ENCODE measurements around the gene ATP4B. TPM values are rescaled to one million over a fixed set of nuclear protein-coding genes. Genes with fewer than 3 reads are reported as not detected.

The ATP4B gene
- total RNA-seq, 1 experiment from 2014 or later, result not detected

DNA sequence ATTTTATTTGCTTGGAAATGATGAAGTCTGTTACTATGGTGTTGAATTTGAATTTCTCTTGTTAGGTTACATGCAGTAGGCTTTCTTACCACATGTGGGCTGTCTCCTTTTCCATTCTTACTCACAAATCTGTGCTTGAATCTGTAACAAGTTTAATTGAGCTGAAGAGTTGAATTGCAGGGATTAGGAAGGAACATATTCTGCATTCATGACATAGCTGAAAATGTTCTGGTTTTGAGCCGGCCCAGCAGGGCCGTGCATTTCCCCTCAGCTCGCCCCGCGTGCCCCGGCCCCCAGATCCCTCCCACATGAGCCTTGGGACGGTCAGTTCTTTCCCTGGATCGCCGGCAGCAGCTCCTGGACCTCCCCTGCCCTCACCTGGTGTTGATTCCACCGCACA, 45.4 kb downstream of the ATP4B start:
- ChIA-PET RAD21 (ENCODE audit: low non-redundant PET in 1 of 2, low total read pairs in 2 of 2, uncharacterized antibody in 2 of 2, unreplicated experiment in 2 of 2) (interaction anchor here in 1 of 2 experiments (0.6 kb wide), 1 partner anchor 683 kb away, joined by 4 read pairs; no protein-coding TSS in a partner anchor), CTCF (no interaction called here), POLR2A (no interaction called here)
- H3K9me2 ChIP-seq (ENCODE audit: insufficient read depth), result no peaks in the 10 kb centered on the region
- no peak overlapping the region for H2AFZ ChIP-seq (ENCODE audit: low read depth, low read length, poor library complexity, severe bottlenecking)
- H3K27ac ChIP-seq (ENCODE audit: low read depth, low read length), result no peak overlapping the region
- no peak overlapping the region for H3K4me3 ChIP-seq (replicated peaks in 1 of 2; ENCODE audit: low read depth in 1 of 2, low read length in 2 of 2)
- no peak for DNase-seq (ENCODE audit: low read depth, low spot score)
- BruUV-seq (replicated peaks), result no TSS peak
- 0 out of 2 replicates have a peak, but pooled peaks cover 2% of the 10 kb centered on the region for H4K20me1 ChIP-seq (ENCODE audit: insufficient read depth)
- ATAC-seq, result no peak
- no peak for TF ChIP-seq ATF3 (IDR thresholded peaks at IDR 0.05)
- no peak for TF ChIP-seq EGR1 (IDR thresholded peaks at IDR 0.05; ENCODE audit: low read depth)
- no peak for TF ChIP-seq ELF1 (IDR thresholded peaks at IDR 0.05; ENCODE audit: borderline replicate concordance, low read depth)
- no peak for TF ChIP-seq TCF7L2 (IDR thresholded peaks at IDR 0.05; ENCODE audit: borderline replicate concordance, extremely low read depth, insufficient read depth, insufficient read length)
- TF ChIP-seq ZNF274 (IDR thresholded peaks at IDR 0.05; ENCODE audit: low read depth, low read length), result no peak
- no peak for TF ChIP-seq EZH2phosphoT487 (IDR thresholded peaks at IDR 0.05; ENCODE audit: borderline replicate concordance)
- no peak for TF ChIP-seq SP1 (IDR thresholded peaks at IDR 0.05; ENCODE audit: low read depth)
- no peak for TF ChIP-seq POLR2A (IDR thresholded peaks at IDR 0.05; ENCODE audit: borderline replicate concordance, extremely low read depth, insufficient read depth, insufficient read length)
- no peak for TF ChIP-seq SIN3A (IDR thresholded peaks at IDR 0.05; ENCODE audit: low read depth)
- TF ChIP-seq YY1 (IDR thresholded peaks at IDR 0.05; ENCODE audit: extremely low read depth, insufficient replicate concordance, low read depth, low read length), result no peak
- TF ChIP-seq CEBPB (IDR thresholded peaks at IDR 0.05; ENCODE audit: low read depth), result no peak
- no peak for TF ChIP-seq REST (IDR thresholded peaks at IDR 0.05; ENCODE audit: low read depth)
- no peak for TF ChIP-seq SRF (IDR thresholded peaks at IDR 0.05; ENCODE audit: low read depth)
- TF ChIP-seq CBX3 (IDR thresholded peaks at IDR 0.05; ENCODE audit: low read depth), result no peak
- TF ChIP-seq ZFX (IDR thresholded peaks at IDR 0.05), result no peak
- no peak for TF ChIP-seq POLR2AphosphoS5 (IDR thresholded peaks at IDR 0.05; ENCODE audit: low read depth, low read length)
- TF ChIP-seq JUND (IDR thresholded peaks at IDR 0.05), result no peak
- TF ChIP-seq, protein P1, sequence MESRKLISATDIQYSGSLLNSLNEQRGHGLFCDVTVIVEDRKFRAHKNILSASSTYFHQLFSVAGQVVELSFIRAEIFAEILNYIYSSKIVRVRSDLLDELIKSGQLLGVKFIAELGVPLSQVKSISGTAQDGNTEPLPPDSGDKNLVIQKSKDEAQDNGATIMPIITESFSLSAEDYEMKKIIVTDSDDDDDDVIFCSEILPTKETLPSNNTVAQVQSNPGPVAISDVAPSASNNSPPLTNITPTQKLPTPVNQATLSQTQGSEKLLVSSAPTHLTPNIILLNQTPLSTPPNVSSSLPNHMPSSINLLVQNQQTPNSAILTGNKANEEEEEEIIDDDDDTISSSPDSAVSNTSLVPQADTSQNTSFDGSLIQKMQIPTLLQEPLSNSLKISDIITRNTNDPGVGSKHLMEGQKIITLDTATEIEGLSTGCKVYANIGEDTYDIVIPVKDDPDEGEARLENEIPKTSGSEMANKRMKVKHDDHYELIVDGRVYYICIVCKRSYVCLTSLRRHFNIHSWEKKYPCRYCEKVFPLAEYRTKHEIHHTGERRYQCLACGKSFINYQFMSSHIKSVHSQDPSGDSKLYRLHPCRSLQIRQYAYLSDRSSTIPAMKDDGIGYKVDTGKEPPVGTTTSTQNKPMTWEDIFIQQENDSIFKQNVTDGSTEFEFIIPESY (IDR thresholded peaks at IDR 0.05; ENCODE audit: extremely low read depth, insufficient replicate concordance, low read length), result no peak
- no peak for TF ChIP-seq RAD21 (IDR thresholded peaks at IDR 0.05; ENCODE audit: low read depth)
- TF ChIP-seq, protein P2, sequence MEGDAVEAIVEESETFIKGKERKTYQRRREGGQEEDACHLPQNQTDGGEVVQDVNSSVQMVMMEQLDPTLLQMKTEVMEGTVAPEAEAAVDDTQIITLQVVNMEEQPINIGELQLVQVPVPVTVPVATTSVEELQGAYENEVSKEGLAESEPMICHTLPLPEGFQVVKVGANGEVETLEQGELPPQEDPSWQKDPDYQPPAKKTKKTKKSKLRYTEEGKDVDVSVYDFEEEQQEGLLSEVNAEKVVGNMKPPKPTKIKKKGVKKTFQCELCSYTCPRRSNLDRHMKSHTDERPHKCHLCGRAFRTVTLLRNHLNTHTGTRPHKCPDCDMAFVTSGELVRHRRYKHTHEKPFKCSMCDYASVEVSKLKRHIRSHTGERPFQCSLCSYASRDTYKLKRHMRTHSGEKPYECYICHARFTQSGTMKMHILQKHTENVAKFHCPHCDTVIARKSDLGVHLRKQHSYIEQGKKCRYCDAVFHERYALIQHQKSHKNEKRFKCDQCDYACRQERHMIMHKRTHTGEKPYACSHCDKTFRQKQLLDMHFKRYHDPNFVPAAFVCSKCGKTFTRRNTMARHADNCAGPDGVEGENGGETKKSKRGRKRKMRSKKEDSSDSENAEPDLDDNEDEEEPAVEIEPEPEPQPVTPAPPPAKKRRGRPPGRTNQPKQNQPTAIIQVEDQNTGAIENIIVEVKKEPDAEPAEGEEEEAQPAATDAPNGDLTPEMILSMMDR (IDR thresholded peaks at IDR 0.05 in 2 of 3, conservative IDR thresholded peaks at IDR 0.05 in 1 of 3; ENCODE audit: borderline replicate concordance in 1 of 3, insufficient read depth in 1 of 3, low read depth in 2 of 3, low read length in 2 of 3), result no peak
- no peak overlapping the region for H3K4me2 ChIP-seq (ENCODE audit: low read length)
- peaks cover 21 to 52% of the 10 kb centered on the region in 2 experiments; a peak in 3 of 4 replicates for H3K36me3 ChIP-seq (ENCODE audit: control insufficient read depth in 1 of 2, insufficient read depth in 2 of 2, low read length in 2 of 2)
- H3K9ac ChIP-seq (ENCODE audit: low read length), result no peak overlapping the region
- intact Hi-C loops (cut with micrococcal nuclease), result no loop called here
- no peaks in the 10 kb centered on the region for H3K27me3 ChIP-seq (ENCODE audit: insufficient read depth, low read length)
- no peaks in the 10 kb centered on the region for H3K9me3 ChIP-seq (ENCODE audit: control insufficient read depth in 1 of 2, insufficient read depth in 1 of 2, low read depth in 1 of 2, low read length in 2 of 2)
- peaks cover 100% of the 10 kb centered on the region for H3K79me2 ChIP-seq (ENCODE audit: insufficient read depth, low read length)
- H3K4me1 ChIP-seq (ENCODE audit: control insufficient read depth in 1 of 2, insufficient read depth in 2 of 2, low read length in 2 of 2), result no peaks in the 10 kb centered on the region
